A172 (cell line): ENCODE measurements around the gene RGS9. TPM values are rescaled to one million over a fixed set of nuclear protein-coding genes. Genes with fewer than 3 reads are reported as not detected.
A peak's percentile ranks its signal among the peaks of the same experiment; 100 is the strongest.
"Not testable (repeated sequence)": the region's sequence is repeated elsewhere in the genome, so short reads cannot be mapped to it uniquely, and the experiment has no call there.

Source experiments
- DNase-seq: peaks from one replicate; pipeline ENCODE4 v3.0.0-alpha.2; 2015; ENCODE audit warnings: low spot score
- total RNA-seq: library from RNA; depleted of rRNA; stranded (reverse); fragments of >200 nt; shearing (Covaris generic); gene quantifications from 2 replicates; pipeline ENCODE4 v1.2.3, GENCODE V29; 2014

The RGS9 gene
- total RNA-seq, 1 experiment from 2014 or later, result 0.28 TPM

GRCh38 chr17:65207448-65207847 lies 70.3 kb downstream of the RGS9 start:
- DNase-seq, result not testable (repeated sequence)

DNA sequence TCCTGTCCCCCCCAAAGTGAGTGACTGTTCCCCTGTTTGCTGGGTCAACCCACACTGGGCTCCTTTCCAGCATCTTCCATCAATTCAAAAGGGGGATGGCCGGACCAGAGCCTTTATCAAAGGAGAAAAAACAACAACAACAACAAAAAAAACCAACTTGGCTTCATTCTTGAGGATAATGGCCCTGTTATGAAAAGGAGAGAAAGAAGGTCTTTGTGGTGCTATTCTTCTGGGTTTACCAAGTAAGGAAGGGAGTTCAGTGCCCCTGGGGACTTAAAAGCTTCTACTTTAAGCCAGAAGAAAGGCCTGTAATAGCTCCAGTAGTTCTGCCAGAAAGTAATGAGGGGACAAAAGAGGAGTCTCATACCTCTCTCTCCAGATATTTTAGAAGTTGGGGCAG lies 71.5 kb downstream of the RGS9 start:
- DNase-seq, result no peak

DNA sequence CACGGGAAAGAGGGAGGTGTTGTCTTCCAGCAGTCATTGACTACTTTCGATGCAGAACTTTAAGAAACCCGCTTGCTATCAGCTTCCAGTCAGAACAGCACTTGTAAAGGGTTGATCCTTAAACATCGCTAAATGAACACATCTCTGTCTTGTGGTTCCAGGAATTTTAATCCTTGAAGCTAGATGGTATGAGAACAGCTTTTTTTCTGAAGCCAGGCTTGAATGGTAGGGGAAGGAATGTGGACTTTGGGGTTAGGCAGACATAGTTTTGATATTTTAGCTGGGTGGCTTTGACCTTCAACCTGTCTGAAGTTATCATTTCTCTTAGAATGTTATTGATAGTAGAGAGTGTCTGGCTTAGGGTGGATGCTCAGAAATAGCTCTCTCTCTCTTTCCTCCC lies 81.1 kb downstream of the RGS9 start:
- no peak for DNase-seq

DNA sequence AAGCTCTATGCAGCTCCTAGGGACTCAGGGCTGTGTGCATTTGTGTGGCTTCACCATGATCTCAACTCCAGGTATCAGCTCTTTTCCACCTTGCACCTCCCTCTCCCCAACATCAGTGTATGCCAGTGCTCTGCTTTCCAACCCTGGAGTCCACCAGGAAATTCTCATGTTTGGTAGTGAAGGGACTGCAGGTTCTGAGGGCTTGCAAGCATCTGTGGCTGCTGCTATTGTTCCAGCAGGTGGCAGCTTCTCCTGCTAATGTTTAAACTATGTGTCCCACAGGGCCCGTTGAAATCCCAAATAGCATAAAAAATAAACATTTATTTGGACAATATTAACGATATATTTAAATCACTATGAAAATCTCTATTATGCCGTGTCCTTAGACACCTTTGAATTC lies 82.0 kb downstream of the RGS9 start:
- DNase-seq, result no peak

- no peak for DNase-seq
Observed at GRCh38 chr17:65219707-65220106, 82.5 kb downstream of the RGS9 start.

DNA sequence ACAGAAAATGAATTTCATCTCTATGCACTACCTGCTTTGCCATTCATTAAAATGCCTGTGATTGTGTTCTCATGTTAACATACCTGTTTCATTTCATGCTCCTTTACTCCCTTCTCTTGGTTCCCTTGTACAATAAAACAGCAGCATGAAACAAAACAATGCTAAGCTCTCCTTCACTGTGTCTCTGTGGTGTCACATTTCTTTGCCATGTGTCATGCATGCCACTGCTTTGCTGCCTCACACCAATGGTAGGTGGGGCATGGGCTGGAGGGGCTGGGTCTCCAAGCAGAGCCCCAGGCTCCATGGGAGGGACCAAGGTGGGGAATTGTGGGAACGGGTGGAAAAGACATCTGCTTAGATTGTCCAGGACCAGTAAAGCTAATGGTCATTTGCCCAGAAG lies 83.6 kb downstream of the RGS9 start:
- peak; percentile 48 for DNase-seq

DNA sequence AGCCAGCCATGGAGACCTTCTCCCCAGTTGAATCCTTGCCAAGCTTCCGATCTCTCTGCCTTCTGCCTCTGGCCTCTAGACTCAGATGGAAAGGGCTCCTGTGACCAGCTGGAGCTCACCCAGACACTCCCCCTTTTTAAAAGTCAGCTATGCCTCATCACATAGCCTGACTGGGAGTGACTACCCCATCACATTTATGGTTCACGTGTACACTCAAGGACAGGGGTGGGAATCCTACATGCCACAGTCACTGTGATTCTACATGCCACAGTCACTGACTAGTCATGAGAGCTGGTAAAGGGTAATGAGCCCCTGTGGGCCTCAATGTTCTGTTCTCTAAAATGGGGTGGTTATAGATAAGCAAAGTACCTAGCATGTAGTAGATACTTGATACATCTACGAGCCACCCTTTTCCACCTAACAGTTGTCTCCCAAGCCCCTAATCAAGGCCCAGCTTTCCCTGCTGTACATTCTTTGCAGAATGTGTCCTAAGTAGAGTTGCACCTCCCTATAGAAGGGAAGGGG lies 85.1 kb downstream of the RGS9 start:
- no peak for DNase-seq

GRCh38 chr17:65225061-65225460 lies 87.9 kb downstream of the RGS9 start:
- no peak for DNase-seq

DNA sequence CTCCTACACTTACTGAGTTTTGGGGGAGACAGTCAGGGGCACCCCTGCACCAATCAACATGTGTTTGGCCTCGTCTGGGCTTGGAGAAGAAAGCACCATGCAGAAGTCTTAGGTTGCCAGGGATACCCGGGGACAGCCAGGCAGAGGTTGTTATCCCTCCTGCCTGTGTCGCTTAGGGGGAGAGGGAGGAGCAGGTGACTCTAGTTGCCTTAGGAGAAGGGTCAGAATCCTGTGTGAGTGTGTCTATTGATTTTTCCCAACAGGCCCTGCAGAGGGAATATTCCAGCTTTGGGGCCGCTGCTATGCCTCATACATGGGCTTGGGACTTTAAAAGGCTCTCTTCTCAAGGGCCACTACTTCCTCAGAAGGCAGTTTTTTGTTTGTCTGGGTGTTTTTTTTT lies 89.1 kb downstream of the RGS9 start:
- no peak for DNase-seq

GRCh38 chr17:65227637-65228036 lies 90.5 kb downstream of the RGS9 start:
- DNase-seq, result no peak

GRCh38 chr17:65228287-65228686 lies 91.1 kb downstream of the RGS9 start:
- DNase-seq, result no peak

DNA sequence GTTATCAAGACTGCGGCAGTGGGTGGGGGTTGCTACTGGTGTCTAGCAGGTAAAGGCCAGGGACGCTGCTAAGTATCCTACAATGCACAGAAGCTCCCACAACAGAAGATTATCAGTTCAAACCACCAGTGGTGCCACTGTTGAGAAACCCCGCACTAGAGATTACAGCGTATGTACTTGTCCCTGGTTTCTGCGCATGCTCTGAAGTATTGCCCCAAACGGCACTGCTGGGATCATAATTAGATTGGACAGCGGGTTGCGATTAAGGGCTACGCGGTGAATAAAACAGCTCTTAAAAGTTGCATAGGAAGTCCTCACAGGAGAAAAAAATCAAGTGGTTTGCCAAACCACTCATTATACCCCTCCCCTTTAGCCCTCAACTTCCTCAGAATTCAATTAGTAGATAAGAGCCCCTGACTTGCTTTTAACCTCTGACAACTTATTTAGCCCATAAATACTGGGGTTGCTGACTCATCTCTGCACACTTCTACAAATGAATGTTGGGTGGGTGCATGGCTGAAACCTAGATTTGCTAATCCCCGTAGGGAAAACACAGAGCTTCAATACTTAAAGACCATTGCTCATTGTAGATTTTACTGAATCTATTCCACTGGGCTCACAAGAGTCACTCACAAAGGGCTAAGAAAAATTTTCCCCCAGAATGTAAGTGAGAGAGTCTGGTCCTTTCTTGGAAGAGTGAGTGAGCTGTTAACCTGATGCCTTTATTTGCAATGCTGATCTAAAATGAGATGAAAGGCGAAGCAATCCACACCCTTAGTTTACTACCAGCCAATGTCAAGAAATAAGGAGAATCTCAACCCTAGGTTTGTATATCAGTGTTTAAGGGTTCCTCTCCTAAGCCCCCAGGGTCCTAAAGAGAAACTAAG lies 91.8 kb downstream of the RGS9 start:
- peak; percentile 93 for DNase-seq

- no peak for DNase-seq
Observed at GRCh38 chr17:65229621-65229995, 92.4 kb downstream of the RGS9 start.

DNA sequence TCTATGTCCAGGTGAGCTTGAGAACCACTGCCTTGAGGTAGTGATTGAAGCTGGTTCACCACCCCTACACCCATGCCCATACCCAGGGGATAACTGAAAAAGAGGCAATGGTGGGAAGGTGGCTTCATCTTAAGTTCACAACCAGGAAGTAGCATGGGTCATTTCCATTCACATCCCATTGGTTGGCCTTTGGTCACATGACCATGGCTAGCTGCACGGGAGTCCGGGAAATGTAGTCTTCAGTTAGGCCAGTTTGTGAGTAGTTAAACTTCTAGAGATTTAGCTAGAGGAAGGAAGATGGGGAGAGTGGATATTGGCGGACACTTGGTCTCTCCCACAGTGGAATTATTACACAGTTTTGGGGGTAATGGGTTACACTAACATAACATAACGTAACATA lies 92.9 kb downstream of the RGS9 start:
- DNase-seq, result no peak

DNA sequence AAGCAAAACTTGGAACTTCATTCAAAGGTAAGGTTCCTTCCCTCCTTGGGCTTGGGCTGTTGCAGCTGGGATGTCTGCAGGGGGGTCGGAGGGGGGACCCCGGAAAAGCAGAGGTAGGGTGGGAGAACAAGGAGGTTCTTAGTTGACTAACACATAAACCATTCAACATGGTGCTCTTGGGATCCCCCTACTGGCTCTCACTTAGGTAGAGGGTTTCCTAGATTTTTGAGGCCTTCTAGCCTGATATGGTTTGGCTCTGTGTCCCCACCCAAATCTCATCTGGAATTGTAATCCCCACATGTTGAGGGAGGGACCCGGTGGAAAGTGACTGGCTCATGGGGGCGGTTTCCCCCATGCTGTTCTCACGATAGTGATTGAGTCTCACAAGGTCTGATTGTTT lies 93.9 kb downstream of the RGS9 start:
- no peak for DNase-seq

GRCh38 chr17:65231662-65232335 lies 94.6 kb downstream of the RGS9 start:
- peak; percentile 91 for DNase-seq

DNA sequence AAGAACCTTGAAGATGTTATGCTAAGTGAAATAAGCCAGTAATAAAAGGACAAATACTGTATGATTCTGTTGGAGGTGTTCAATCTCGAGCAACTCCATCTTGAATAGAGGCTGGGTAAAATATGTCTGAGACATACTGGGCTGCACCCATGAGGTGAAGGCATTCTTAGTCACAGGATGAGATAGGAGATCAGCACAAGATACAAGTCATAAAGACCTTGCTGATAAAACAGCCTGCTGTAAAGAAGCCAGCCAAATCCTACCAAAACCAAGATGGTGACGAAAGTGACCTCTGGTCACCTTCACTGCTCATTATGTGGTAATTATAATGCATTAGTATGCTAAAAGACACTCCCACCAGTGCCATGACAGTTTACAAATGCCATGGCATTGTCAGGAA lies 98.1 kb downstream of the RGS9 start:
- DNase-seq, result peak; percentile 67

- no peak for DNase-seq
Observed at GRCh38 chr17:65236321-65236720, 99.2 kb downstream of the RGS9 start.

DNA sequence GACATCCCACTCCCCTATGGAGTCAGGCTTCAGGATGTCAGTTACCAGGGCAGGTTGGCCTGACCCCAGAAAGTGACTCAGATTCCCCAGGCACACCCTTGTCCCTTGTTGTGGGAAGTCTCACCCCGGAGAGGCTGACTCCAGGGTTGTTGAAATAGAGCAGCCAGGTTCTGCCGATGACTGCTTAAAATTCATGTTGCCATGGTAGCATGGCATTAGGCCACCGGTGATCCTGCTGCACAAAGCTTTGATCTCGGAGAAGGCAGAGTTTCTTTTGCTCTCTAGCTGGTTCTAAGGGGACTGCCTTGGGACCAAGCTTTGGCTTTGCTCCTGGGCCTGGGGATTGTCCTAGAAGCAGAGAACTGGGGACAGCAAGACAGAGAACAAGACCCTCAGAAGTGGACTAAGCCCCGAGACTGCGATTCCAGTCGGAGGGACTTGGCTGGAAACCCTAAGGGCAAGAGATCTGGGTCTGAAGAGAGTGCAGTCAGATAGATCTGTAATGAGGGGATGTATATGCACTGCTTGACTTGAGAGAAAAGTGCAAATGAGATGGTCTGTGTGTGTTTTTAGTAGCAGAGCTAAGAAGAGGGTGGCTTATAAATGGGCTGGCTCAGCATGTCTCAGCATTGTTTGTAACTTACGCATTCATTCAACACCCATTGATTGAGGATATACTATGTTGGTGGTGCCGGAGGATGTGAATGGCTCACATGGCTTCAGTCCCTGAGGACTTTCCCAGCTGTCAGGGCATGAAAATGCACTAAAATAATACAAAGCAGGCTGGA lies 106.9 kb downstream of the RGS9 start:
- peak; percentile 87 for DNase-seq

DNA sequence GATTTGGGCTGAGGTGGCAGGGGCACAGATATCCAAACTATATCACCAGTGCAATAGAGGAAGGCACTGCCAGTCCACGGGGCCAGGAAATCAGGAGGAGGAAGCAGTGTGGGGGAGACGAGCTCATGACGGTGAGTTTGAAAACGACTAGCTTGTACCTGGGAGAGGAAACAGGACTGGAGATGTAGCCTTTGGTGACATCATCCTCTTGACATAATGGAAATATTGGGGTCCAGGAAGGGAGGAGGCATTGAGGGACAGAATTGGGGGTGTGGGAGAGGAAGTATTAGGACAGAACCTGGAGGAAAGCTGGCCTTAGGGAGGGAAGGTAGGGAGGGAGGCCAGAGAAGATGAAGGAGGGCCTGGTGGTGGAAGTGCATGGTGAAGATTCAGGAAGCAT lies 109.1 kb downstream of the RGS9 start:
- DNase-seq, result no peak

DNA sequence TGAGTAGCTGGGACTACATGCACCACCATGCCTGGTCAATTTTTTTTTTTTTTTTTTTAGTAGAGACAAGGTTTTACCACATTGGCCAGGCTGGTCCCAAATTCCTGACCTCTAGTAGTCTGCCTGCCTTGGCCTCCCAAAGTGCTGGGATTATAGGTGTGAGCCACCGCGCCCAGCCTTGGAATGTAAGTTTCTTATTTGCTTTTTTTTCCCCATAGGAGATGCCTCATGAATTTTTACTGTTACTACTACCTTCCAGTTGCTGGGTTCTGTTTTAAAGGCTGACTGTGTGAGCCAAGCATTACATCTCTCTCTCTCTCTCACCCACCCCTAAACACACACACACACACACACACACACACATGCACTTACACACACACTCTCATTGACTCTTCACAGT lies 112.6 kb downstream of the RGS9 start:
- no peak for DNase-seq

- peak; percentile 48 for DNase-seq
Observed at GRCh38 chr17:65254166-65254565, 117.0 kb downstream of the RGS9 start.
